DND-41 (cell line): ENCODE results near the gene ZIC5.

Experiments
- CTCF ChIP-seq: IDR thresholded peaks from 2 replicates; pipeline ENCODE4 v1.5.1; 2012; ENCODE audit warnings: borderline replicate concordance, low read length, moderate library complexity, mild to moderate bottlenecking; ENCODE audit not compliant: poor library complexity, severe bottlenecking; ENCODE audit errors: extremely low read depth
- EZH2 ChIP-seq: IDR thresholded peaks from 3 replicates; pipeline ENCODE4 v1.6.1; 2012; ENCODE audit warnings: borderline replicate concordance, low read depth, mild to moderate bottlenecking, moderate library complexity, low read length, inconsistent platforms; ENCODE audit not compliant: severe bottlenecking

- TF ChIP-seq EZH2 (no peak), CTCF (no peak)
Measured at GRCh38 chr13:99944102-99944501, 27.5 kb downstream of the ZIC5 start.
